Heart right ventricle (tissue), 16 donors: ENCODE measurements around the gene LAIR2. TPM values are rescaled to one million over a fixed set of nuclear protein-coding genes. Genes with fewer than 3 reads are reported as not detected.
"Not testable (repeated sequence)": the region's sequence is repeated elsewhere in the genome, so short reads cannot be mapped to it uniquely, and the experiment has no call there.

Experiments used
- ATAC-seq, 8 donors: fragments of 200-7000 bp; cut with Tn5 transposase; one replicate each; pipeline ENCODE4 v1.9.1; 2020; ENCODE audit warnings: mild to moderate bottlenecking in 8 of 8, moderate library complexity in 8 of 8, moderate number of reproducible peaks in 1 of 8
- DNase-seq, 2 donors: peaks; one replicate each; pipeline ENCODE4 v3.0.0-alpha.2; 2020
- H3K27ac ChIP-seq, 10 donors: fragments of 200-600 bp; sonication (generic) in 2 of 10; one replicate each; pipeline versions ENCODE4 v1.5.0 to v1.8.0; 2020 to 2022; ENCODE audit warnings: mild to moderate bottlenecking in 3 of 10
- H3K27me3 ChIP-seq, 7 donors: fragments of 200-600 bp; one replicate each; pipeline ENCODE4 v1.8.0; 2021 to 2022; ENCODE audit warnings: mild to moderate bottlenecking in 2 of 7
- H3K36me3 ChIP-seq, 9 donors: fragments of 200-600 bp; sonication (generic) in 1 of 9; one replicate each; pipeline versions ENCODE4 v1.5.0 to v1.8.0; 2020 to 2022; ENCODE audit warnings: mild to moderate bottlenecking in 2 of 9
- H3K4me1 ChIP-seq, 9 donors: fragments of 200-600 bp; sonication (generic) in 1 of 9; one replicate each; pipeline versions ENCODE4 v1.5.0 to v1.8.0; 2020 to 2022; ENCODE audit warnings: mild to moderate bottlenecking in 4 of 9
- H3K4me3 ChIP-seq, 10 donors: fragments of 200-600 bp; sonication (generic) in 2 of 10; one replicate each; pipeline versions ENCODE4 v1.5.0 to v1.8.0; 2020 to 2022; ENCODE audit warnings: mild to moderate bottlenecking in 7 of 10, moderate library complexity in 2 of 10
- H3K9me3 ChIP-seq, 11 donors: fragments of 200-600 bp in 10 of 11; sonication (generic) in 2 of 11; one replicate each; pipeline versions ENCODE4 v1.5.0 to v1.8.0; 2013 to 2022; ENCODE audit warnings: mild to moderate bottlenecking in 2 of 11, control low read depth in 1 of 11, moderate library complexity in 1 of 11
- WGBS, 2 donors: extraction: QIAGEN DNeasy Blood & Tissue Kit; methylation state at CpG; one replicate each; pipeline ENCODE4 v1.1.7; 2013; ENCODE audit warnings: inconsistent platforms in 1 of 2; 5-methylcytosine and 5-hydroxymethylcytosine counted together
- intact Hi-C, 10 donors: fragments of 100-400 bp; cut with DNase I; formaldehyde crosslinking; loops; one replicate each; pipeline versions ENCODE4 v1.11.1 to v1.14.2; 2022
- polyA plus RNA-seq, 2 donors: library from polyadenylated mRNA; stranded (reverse); fragments of 200-250 nt; gene quantifications; one replicate each; pipeline ENCODE4 v1.2.3, GENCODE V29; 2013
- total RNA-seq, 10 donors: library from RNA; stranded (reverse); fragmentation: NEBNext Ultra II Directional in 3 of 10; extraction: Animal tissue kit (Norgen Biotek cat#: 25700) in 3 of 10; gene quantifications; one replicate each; pipeline versions ENCODE4 v1.2.1 to v1.2.4, GENCODE V29; 2021 to 2023
- TF ChIP-seq, protein P1 (sequence below), 9 donors: fragments of 200-600 bp; sonication (generic) in 2 of 9; IDR thresholded peaks; one replicate each; pipeline versions ENCODE4 v1.5.0 to v1.8.0; 2021 to 2022; ENCODE audit warnings: antibody characterized with exemption in 9 of 9, mild to moderate bottlenecking in 5 of 9, moderate library complexity in 1 of 9
- donor health status: Arrhythmogenic right ventricular cardiomyopathy.
- donor health status: ischemic (EF 13 %, LVEDD 7.1; RV severe dilation, severe dysfunction).
- donor health status: healthy with polysubstance abuse.
- donor health status: DM: no; HTN: yes; CAD: no.
- donor health status: DM: no; HTN: no; CAD: no.
- donor health status: ischemic (EF 25% LVEDD 6.9; RV normal size, moderate dysfunction).
- donor health status: ischemic (EF 25% LVEDD 5.7; RV mildly dilated, moderate dysfunction).
- donor health status: healthy.
- donor health status: DM: yes; HTN: yes; CAD: no.
- donor health status: Ischemic cardiomyopathy.
- donor health status: ischemic (EF 35%, LVEDD 5.7; RV mildly dilated, moderate dysfunction).
- donor health status: nonischemic (EF 11% LVEDD 7.7; RV severe dilation, severe dysfunction).
- donor health status: DM: yes; HTN: yes; CAD: no.
- donor health status: PGD.
- donor health status: ischemic (EF 29% LVEDD 5.4; RV normal size, mild dysfunction).
- donor health status: nonischemic (EF 23%, LVEDD 6.1; RV moderate dilation, normal function).

Gene LAIR2
- total and polyA plus RNA-seq, 12 donors, result 0.76 to 2.5 TPM; not detected in 10

DNA sequence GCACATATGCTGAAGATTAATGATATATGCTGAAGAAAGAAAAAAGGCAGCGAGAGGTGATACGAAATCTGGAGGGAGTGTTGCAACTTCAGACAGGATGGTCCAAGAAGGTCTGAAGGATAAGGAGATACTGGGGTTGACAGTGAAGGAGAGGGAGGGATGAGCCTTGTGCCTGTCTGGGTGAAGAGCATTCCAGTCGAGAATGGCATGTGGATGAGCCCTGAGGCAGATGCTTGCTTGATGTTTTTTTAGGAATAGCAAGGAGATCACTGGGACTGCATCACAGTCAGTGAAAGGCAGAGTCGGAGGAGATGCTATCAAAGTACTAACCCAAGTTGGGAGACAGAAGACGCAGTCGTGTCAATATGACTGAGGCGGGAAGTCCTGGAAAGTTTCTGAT, 13.3 kb upstream of the LAIR2 start:
- DNase-seq (no peak), ATAC-seq (no peak)
- Histone ChIP-seq H3K27ac (no peak overlapping the region), H3K9me3 (no peaks in the 10 kb centered on the region), H3K4me1 (no peaks in the 10 kb centered on the region), H3K36me3 (no peaks in the 10 kb centered on the region), H3K27me3 (peaks cover 0 to 94% (median 21%) of the 10 kb centered on the region in 7 donors), H3K4me3 (no peak overlapping the region)
- WGBS, 2 donors, result 63 to 66% methylated on average over 7 of the region's 7 CpGs
- TF ChIP-seq, protein P1, sequence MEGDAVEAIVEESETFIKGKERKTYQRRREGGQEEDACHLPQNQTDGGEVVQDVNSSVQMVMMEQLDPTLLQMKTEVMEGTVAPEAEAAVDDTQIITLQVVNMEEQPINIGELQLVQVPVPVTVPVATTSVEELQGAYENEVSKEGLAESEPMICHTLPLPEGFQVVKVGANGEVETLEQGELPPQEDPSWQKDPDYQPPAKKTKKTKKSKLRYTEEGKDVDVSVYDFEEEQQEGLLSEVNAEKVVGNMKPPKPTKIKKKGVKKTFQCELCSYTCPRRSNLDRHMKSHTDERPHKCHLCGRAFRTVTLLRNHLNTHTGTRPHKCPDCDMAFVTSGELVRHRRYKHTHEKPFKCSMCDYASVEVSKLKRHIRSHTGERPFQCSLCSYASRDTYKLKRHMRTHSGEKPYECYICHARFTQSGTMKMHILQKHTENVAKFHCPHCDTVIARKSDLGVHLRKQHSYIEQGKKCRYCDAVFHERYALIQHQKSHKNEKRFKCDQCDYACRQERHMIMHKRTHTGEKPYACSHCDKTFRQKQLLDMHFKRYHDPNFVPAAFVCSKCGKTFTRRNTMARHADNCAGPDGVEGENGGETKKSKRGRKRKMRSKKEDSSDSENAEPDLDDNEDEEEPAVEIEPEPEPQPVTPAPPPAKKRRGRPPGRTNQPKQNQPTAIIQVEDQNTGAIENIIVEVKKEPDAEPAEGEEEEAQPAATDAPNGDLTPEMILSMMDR (IDR thresholded peaks at IDR 0.05), result no peak
- intact Hi-C loops, result loop anchor here in 2 of 10 donors (5.0 to 10.0 kb wide), 2 partner anchors 173 to 185 kb away; partner anchors contain the start of gene LILRB4 (in 1 of the 2)

DNA sequence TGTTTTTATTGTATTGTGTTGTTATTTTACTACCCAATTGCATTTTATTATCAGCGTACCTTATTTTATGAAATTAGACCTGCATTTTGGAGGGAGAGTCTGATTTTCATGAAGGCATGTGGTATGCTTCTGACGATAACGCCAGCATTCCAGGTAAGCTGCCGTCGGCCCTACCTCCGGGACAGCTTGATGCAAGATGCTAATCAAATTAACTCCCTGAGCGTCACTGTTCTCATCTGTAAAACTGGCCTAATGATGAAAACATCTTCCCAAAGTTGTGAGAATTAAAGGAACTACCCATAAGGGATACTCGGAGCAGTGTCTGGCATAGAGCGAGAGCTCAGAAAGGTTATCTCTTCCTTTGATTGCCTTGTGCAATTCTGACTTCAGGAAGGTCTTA, 12.9 kb upstream of the LAIR2 start:
- Histone ChIP-seq H3K9me3 (no peaks in the 10 kb centered on the region), H3K27me3 (peaks cover 0 to 94% (median 18%) of the 10 kb centered on the region in 7 donors), H3K36me3 (no peaks in the 10 kb centered on the region), H3K4me3 (no peak overlapping the region), H3K27ac (no peak overlapping the region), H3K4me1 (no peaks in the 10 kb centered on the region)
- TF ChIP-seq, protein P1 (IDR thresholded peaks at IDR 0.05), result no peak
- ATAC-seq (no peak), DNase-seq (no peak)
- 53 to 57% methylated on average over 9 of the region's 9 CpGs for WGBS, 2 donors
- intact Hi-C loops, result loop anchor here in 2 of 10 donors (5.0 to 10.0 kb wide), 2 partner anchors 173 to 185 kb away; partner anchors contain the start of gene LILRB4 (in 1 of the 2)

DNA sequence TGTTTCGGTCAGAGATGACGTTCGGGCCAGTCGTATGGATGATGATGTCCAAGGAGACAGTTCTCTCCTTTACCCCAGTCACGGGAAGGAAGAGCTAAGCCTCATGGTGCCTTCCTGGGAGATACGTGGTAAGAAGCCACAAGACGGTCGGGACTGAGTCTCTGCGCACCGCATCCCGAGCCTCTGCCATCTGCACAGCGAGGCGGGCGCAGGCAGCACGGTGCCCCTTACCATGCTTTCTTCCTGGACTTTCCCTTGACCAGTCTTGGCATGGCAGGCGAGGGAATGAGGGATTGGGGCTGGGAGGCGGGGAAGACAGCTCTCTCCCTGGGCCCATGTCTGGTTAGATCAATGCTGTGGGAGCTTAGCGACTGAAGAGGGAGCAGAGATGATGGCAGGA, 10.1 kb upstream of the LAIR2 start:
- Histone ChIP-seq H3K4me1 (no peaks in the 10 kb centered on the region), H3K27me3 (peaks cover 0 to 93% (median 24%) of the 10 kb centered on the region in 7 donors), H3K36me3 (no peaks in the 10 kb centered on the region), H3K9me3 (no peaks in the 10 kb centered on the region), H3K27ac (no peak overlapping the region), H3K4me3 (no peak overlapping the region)
- intact Hi-C loops, result no loop called here
- TF ChIP-seq, protein P1 (IDR thresholded peaks at IDR 0.05), result no peak
- WGBS, 2 donors, result 86 to 91% methylated on average over 18 of the region's 18 CpGs
- no peak for DNase-seq
- ATAC-seq, result no peak

DNA sequence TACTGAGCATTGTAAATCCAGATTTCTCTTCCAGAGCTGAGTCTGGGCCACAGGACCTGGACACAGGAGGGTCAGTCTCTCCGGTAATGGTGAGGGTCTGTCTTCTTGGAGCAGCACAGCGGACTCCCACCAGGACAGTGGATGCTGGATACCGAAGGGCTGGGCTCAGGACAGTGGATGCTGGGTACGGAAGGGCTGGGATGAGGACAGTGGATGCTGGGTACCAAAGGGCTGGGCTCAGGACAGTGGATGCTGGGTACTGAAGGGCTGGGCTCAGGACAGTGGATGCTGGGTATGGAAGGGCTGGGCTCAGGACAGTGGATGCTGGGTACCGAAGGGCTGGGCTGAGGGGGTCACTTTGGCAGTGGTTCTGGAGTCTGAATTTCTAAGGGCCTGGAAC, 9.6 kb upstream of the LAIR2 start:
- H3K9me3 ChIP-seq, H3K4me1 ChIP-seq, H3K4me3 ChIP-seq, H3K27ac ChIP-seq, DNase-seq, H3K36me3 ChIP-seq, ATAC-seq, intact Hi-C loops: not testable (repeated sequence)
- peaks cover 0 to 88% (median 24%) of the 10 kb centered on the region in 7 donors for H3K27me3 ChIP-seq
- 79 to 89% methylated on average over 5 of the region's 5 CpGs for WGBS, 2 donors

DNA sequence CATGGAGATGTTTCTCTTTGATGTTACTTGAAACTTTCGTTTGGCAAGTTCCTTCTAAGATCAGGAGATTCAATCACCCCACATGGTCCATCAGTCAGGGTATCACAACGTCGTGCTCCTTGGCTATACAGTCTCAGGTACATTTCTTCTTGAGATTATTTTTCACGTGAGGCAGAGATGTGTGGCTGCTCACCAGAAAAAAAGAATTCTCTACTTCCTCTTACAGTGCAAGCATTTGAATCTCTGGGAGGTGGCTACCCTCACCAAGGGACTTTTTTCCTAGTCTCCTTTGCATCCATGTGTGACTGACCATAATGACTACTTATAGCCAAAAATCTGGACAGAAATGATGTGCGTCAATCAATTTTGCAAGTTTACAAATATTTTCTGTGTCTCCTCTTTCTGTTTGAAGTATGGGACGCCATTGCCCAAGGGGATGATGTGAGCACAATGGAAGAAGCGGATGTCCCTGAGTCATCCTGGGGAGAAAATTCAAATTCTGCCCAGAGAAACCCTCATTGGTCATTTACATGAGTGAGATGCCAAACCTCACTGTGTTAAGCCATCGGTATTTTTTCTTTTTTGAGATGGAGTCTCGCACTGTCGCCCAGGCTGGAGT, 8.6 kb upstream of the LAIR2 start:
- H3K36me3 ChIP-seq, result no peaks in the 10 kb centered on the region
- no peak overlapping the region for H3K4me3 ChIP-seq
- H3K27ac ChIP-seq, result no peak overlapping the region
- TF ChIP-seq, protein P1 (IDR thresholded peaks at IDR 0.05), result no peak
- H3K4me1 ChIP-seq, result no peaks in the 10 kb centered on the region
- intact Hi-C loops, result no loop called here
- peaks cover 0 to 85% (median 24%) of the 10 kb centered on the region in 7 donors for H3K27me3 ChIP-seq
- no peaks in the 10 kb centered on the region for H3K9me3 ChIP-seq
- DNase-seq, result no peak
- no peak for ATAC-seq
- WGBS, 2 donors, result 75 to 78% methylated on average over 10 of the region's 10 CpGs

DNA sequence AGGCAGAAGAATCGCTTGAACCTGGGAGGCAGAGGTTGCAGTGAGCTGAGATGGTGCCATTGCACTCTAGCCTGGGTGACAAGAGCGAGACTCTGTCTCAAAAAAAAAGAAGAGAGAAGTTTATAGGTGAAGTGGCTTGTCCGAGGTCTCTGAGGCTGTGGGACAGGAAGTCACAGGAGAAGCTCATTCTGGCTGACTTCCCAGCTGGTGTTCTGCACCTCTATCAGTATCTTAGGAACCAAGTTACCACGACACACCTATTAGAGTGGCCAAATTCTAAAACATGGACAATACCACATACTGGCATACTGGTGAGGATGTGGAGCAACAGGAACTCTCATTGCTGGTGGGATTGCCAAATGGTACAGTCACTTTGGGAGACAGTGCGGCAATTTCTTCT, 7.3 kb upstream of the LAIR2 start:
- H3K27ac ChIP-seq, H3K4me1 ChIP-seq, H3K9me3 ChIP-seq, H3K36me3 ChIP-seq, DNase-seq, intact Hi-C loops, H3K4me3 ChIP-seq, ATAC-seq: not testable (repeated sequence)
- peaks cover 0 to 85% (median 24%) of the 10 kb centered on the region in 7 donors for H3K27me3 ChIP-seq
- WGBS, 2 donors, result 63 to 70% methylated on average over 5 of the region's 5 CpGs

DNA sequence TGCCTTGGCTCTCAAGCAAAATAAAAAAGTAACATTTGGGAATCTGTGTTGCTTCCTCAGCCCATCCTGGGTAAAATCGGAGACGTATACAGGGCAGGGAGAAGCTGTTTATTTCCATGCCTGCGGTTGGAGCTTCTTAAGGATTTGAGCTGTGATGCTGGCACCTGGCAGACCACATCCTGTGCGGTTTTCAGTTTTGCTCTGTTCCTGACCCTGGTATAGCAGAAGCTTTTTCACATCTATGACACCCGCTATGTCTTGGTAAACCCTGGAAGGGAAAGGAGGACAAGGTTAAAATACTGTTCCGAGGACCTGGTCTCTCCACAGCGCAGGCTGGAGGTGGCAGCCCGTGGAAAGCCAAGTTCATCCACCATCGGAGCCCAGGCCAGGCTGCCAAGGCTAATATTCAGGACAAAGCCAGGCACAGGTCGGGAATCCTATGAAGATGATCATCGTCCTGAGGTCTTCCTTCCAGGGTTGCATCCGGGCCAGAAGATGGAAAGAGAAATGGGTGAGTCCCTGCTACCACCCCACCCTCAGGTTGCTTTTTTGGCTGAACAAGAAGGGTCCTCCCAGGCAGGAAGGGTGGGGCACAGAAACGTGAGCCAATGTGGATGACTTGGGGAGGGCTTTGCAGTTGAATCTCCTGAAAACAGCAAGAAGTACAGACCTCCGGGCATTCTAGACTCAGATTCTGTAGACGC, 4.7 kb upstream of the LAIR2 start:
- H3K27ac ChIP-seq, H3K4me3 ChIP-seq, H3K4me1 ChIP-seq, H3K9me3 ChIP-seq, H3K36me3 ChIP-seq, ATAC-seq, DNase-seq, intact Hi-C loops: not testable (repeated sequence)
- peaks cover 0 to 77% (median 18%) of the 10 kb centered on the region in 7 donors for H3K27me3 ChIP-seq
- WGBS, 2 donors, result 74 to 75% methylated on average over 9 of the region's 15 CpGs
